SJSA1 (cell line): Measurements from ENCODE around the gene DMRTC2. TPM values are rescaled to one million over a fixed set of nuclear protein-coding genes. Genes with fewer than 3 reads are reported as not detected.
"Not testable (repeated sequence)": the region's sequence is repeated elsewhere in the genome, so short reads cannot be mapped to it uniquely, and the experiment has no call there.

Source experiments
- DNase-seq, 2 experiments: peaks; one replicate each; pipeline ENCODE4 v3.0.0-alpha.2; 2015 to 2020; ENCODE audit warnings: low spot score in 2 of 2, low read depth in 1 of 2
- H3K27ac ChIP-seq: fragments of 250-450 bp; sonication (Bioruptor Pico); 2 replicates; pipeline ENCODE4 v1.5.1; 2020; ENCODE audit warnings: mild to moderate bottlenecking, moderate library complexity
- H3K27me3 ChIP-seq: fragments of 250-450 bp; sonication (Bioruptor Pico); replicated peaks from 2 replicates; pipeline ENCODE4 v1.5.1; 2020; ENCODE audit warnings: mild to moderate bottlenecking, moderate library complexity
- H3K36me3 ChIP-seq: fragments of 250-450 bp; sonication (Bioruptor Pico); 2 replicates; pipeline ENCODE4 v1.5.1; 2020; ENCODE audit warnings: mild to moderate bottlenecking
- H3K4me1 ChIP-seq: fragments of 250-450 bp; sonication (Bioruptor Pico); replicated peaks from 2 replicates; pipeline ENCODE4 v1.6.1; 2021; ENCODE audit warnings: mild to moderate bottlenecking
- H3K4me3 ChIP-seq: fragments of 250-450 bp; sonication (Bioruptor Pico); 2 replicates; pipeline ENCODE4 v1.5.1; 2020; ENCODE audit warnings: mild to moderate bottlenecking
- H3K9me3 ChIP-seq: fragments of 250-450 bp; sonication (Bioruptor Pico); replicated peaks from 2 replicates; pipeline ENCODE4 v1.5.1; 2020; ENCODE audit warnings: mild to moderate bottlenecking
- total RNA-seq: library from RNA; depleted of rRNA; stranded (reverse); fragments of >200 nt; shearing (Covaris generic); gene quantifications from 2 replicates; pipeline ENCODE4 v1.2.3, GENCODE V29; 2014

Gene DMRTC2
- total RNA-seq, 1 experiment from 2014 or later: not detected

DNA sequence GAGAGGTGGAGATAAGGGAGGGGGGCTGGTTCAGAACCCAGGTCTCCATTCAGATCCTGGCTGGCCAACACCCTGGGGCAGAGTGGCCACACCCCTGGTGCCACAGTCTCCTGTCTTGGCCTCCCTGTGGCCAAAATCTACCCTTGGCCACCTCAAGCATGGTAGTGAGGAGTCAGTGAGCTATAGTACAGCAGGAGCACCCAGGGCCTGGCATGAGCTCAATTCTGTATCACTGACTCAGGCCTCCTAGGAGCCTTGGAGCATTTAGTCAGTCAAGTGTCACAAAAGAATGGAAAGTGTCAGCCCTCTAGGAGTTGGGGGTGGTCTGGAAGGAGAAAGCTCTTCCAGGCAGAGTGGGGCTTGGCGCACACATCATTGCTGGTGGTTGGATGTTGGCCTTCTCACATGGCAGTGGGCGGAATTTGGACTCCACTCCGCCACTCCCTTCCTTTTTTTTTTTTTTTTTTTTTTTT is 25.6 kb downstream of the DMRTC2 start:
- no peaks in the 10 kb centered on the region for H3K4me1 ChIP-seq
- no peaks in the 10 kb centered on the region for H3K9me3 ChIP-seq
- DNase-seq: no peak
- H3K27me3 ChIP-seq: no peaks in the 10 kb centered on the region
- H3K27ac ChIP-seq: no peak overlapping the region
- H3K4me3 ChIP-seq: no peak overlapping the region
- H3K36me3 ChIP-seq: peaks cover 82% of the 10 kb centered on the region

DNA sequence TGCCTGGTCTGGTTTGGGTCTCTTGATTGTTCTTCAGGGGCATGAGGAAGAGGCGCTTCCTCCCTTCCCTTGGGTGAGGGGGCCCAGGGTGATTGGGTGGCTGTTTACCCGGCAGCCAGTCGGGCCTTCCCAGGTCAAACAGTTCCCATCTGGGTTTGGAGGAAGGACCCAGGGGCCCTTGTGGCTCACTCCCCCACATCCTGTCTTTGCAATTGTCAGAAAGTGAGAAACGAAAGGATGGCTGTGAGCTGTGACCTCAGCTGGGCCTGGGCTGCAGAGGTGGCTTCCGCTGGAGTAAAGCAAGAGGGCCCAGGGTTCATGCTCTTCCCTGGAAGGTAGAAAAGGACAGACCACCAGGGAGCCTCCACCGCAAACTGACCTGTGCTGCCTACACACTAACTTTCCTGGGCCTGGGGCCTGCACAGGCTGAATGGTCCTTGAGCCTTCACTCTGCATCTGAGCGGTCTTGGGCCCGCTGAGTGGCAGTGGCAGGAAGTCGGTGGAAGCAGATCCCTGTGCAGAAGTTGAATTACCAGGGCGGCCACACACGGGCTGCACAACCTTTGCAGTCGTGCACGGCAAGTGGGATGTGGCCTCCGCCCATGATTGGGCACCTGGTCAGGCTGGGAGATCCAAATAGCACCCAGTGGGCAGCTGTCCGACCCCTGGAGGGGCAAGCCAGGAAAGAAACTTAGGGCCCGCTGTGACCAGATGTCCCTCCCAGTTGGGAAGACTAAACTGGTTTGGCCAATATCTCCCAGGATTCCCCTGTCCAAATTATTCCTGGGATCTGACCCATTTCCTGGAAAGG is 26.9 kb downstream of the DMRTC2 start:
- Histone ChIP-seq H3K36me3 (peaks cover 69% of the 10 kb centered on the region), H3K4me1 (no peaks in the 10 kb centered on the region), H3K27ac (no peak overlapping the region), H3K27me3 (no peaks in the 10 kb centered on the region), H3K9me3 (no peaks in the 10 kb centered on the region), H3K4me3 (no peak overlapping the region)
- no peak for DNase-seq

DNA sequence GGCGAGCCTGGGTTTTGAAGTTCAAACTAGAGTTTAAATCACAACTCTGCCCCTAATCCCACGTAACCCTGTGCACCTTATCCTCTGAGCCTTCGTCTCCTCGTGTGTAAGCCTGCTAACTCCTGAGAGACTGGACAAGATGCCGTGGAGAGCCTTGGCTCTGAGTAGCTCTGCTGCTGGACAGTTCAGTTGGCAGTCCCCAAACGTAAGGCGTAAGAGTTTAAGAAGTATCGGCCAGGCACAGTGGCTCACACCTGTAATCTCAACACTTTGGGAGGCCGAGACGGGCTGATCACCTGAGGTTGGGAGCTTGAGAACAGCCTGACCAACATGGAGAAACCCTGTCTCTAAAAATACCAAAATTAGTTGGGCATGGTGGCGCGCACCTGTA is 27.5 kb downstream of the DMRTC2 start:
- DNase-seq: no peak
- Histone ChIP-seq H3K4me3 (no peak overlapping the region), H3K36me3 (peaks cover 63% of the 10 kb centered on the region), H3K4me1 (no peaks in the 10 kb centered on the region), H3K9me3 (no peaks in the 10 kb centered on the region), H3K27ac (no peak overlapping the region), H3K27me3 (no peaks in the 10 kb centered on the region)

DNA sequence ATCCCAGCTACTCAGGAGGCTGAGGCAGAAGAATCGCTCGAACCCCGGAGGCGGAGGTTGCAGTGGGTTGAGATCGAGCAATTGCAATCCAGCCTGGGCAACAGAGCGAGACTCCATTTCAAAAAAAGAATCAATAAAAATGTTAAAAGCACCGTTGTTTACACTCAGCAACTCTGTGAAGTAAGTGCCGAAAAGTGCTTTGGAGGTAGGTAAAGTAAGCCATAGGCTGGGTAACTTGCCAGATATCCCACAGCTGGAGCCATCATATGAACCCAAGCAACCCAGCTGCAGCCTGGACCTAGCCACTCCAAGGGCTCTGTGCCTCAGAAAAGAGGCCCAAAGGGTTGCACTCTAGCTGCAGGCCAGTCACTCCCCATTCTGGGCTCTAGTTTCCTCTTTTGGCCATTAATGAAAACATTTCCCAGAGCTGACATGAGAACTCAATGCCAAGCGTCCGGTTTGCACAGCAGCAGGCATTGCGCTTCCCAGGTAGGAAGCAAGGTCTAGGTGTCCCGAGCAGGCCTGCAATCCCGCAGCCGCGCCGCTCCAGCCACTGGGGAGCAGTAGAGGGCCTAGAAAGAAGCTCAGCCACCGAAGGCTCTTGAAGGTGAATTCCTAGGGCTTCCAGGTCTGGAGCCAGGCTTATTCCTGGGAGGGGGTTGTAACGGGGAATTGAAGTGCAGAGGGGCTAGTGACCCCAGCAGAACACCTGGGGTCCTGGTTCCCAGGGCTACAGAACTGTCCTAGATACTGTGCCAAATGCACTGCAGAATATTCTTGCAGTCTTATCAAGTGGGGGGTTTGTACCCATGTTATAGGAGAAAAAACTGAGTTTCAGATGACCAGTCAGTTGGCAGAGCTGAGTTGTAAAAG is 28.2 kb downstream of the DMRTC2 start:
- no peak overlapping the region for H3K4me3 ChIP-seq
- H3K27ac ChIP-seq: no peak overlapping the region
- H3K27me3 ChIP-seq: no peaks in the 10 kb centered on the region
- no peaks in the 10 kb centered on the region for H3K4me1 ChIP-seq
- peaks cover 56% of the 10 kb centered on the region for H3K36me3 ChIP-seq
- peak in 1 of 2 experiments; percentile 41 for DNase-seq
- H3K9me3 ChIP-seq: no peaks in the 10 kb centered on the region

DNA sequence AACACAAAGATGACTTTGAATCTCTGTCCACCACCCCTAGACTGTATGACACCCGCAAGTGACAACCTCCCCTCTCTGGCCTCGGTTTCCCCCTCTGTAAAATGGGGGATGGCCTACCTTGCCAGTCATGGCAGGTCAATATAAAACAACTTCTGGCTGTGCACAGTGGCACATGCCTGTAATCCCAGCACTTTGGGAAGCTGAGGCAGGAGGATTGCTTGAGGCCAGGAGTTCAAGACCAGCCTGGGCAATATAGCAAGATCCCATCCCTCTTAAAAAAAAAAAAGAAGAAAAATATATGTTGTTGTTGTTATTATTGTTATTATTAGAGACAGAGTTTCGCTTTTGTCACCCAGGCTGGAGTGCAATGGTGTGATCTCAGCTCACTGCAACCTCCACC is 31.1 kb downstream of the DMRTC2 start:
- H3K4me3 ChIP-seq, H3K4me1 ChIP-seq, DNase-seq, H3K27ac ChIP-seq, H3K9me3 ChIP-seq, H3K27me3 ChIP-seq: not testable (repeated sequence)
- H3K36me3 ChIP-seq: peaks cover 27% of the 10 kb centered on the region

DNA sequence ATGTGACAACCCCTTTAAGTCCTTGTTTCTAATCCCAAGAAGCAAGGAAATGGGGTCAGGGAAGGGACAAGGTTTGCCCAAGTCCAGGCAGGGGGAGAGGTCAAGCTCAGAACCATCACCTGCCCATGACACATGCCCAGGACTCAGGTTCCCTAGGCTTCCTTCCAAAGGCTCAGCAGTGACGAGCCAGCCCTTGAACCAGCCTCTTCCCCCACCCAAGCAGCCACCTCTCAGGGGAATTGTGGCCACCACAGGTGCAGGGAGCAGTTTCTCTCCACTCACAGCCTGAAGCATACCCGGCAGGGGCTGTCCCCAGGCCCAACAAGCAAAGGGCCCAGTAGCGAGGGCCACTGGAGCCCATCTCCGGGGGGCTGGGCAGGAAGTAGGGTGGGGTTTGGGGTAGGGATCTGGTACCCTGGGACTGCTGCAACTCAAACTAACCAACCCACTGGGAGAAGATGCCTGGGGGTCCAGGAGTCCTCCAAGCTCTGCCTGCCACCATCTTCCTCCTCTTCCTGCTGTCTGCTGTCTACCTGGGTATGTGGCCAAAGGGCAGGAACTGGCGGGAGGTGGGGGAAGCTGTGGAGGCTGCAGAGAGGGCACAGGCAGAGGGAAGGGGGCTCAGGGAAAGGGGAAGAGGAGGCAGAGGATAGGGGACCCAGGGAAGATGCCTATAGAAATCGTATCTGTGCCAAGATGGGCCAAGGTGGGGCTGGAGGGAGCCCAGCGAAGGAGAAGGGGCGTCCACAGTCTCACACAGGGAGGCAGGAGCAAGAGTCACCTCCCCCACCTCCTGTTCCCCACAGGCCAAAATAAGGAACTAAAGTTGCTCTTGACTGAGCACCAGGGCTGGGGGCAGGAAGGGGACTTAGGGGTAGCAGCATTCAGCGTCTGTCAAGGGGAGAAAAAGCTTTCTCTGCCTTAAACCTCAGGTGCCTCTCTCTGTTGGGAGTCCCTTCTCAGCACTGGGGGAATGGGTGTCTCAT is 32.3 kb downstream of the DMRTC2 start, which contains the start of gene CD79A:
CD79A (plus strand) TSS at position 433 of the 986 bp plus-strand sequence; CDS start at position 459, 26 bp downstream.
- H3K36me3 ChIP-seq: peaks cover 15% of the 10 kb centered on the region
- no peaks in the 10 kb centered on the region for H3K9me3 ChIP-seq
- no peak within 1 kb of the TSS for H3K4me3 ChIP-seq
- H3K27ac ChIP-seq: no peak within 1 kb of the TSS
- H3K4me1 ChIP-seq: no peaks in the 10 kb centered on the region
- DNase-seq: no peak
- H3K27me3 ChIP-seq: no peaks in the 10 kb centered on the region

DNA sequence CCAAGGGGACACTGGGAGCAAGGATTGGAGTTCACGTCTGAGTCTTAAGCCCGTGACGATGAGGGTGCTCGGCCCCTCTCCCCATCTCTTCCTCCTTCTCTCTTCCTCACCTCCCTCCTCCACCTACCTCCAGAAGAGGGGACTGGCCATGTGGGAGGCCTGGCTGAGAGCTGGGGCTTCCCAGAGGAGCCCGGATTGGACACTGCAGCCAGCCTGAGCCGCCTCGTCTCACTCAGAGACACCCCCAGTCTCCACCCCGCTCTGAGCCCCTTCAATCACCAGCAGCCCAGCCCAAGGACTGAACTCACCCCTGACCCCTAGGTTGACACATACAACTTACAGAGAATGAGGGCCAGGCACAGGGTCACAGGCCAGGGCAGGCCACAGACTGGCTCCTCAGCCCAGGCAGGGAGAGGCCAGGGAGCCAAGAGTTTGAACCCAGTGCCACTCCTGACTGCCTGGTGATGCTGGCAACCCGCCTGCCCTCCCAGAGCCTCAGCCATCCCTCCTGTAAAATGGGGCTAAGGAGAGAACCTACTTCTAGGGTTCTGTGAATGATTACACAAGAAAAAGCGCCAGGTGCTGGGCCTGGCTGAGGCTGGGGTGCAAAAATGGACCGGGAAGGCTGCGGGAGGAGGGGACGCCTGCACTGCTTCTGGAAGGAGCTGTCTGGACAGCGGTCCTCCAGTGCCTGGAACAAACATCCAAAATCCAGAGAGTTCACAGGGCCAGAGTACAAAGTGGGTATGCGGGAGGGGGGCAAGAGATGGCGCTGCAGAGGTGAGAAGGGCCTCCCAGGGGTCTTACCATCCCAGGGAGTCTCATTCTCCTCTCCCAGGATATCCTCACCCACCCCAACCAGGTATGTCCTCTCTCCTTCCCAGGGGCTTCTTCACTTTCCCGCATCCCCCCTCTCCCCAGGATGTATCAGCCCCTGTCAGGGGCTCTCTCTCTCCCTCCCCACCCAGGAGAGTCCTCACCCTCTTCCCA is 33.4 kb downstream of the DMRTC2 start:
- DNase-seq: no peak
- H3K36me3 ChIP-seq: peaks cover 6% of the 10 kb centered on the region
- H3K4me3 ChIP-seq: no peak overlapping the region
- H3K9me3 ChIP-seq: no peaks in the 10 kb centered on the region
- H3K27ac ChIP-seq: no peak overlapping the region
- no peaks in the 10 kb centered on the region for H3K27me3 ChIP-seq
- H3K4me1 ChIP-seq: peaks cover 4% of the 10 kb centered on the region; the same call in 1 of the 2 replicates

DNA sequence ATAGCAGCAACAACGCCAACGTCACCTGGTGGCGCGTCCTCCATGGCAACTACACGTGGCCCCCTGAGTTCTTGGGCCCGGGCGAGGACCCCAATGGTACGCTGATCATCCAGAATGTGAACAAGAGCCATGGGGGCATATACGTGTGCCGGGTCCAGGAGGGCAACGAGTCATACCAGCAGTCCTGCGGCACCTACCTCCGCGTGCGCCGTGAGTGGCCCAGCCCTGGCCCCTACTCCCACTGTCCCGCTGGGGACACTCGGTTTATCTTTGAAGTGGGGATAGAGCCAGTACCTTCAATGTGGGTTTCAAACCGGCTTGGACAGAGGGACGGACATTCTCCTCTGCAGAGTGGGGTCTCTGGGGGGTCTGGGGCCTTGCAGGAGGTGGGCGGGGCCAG is 34.2 kb downstream of the DMRTC2 start:
- Histone ChIP-seq H3K36me3 (peaks cover 4% of the 10 kb centered on the region; the same call in 1 of the 2 replicates), H3K4me3 (no peak overlapping the region), H3K27ac (no peak overlapping the region), H3K9me3 (no peaks in the 10 kb centered on the region), H3K27me3 (no peaks in the 10 kb centered on the region), H3K4me1 (peaks cover 4% of the 10 kb centered on the region; the same call in 1 of the 2 replicates)
- no peak for DNase-seq

DNA sequence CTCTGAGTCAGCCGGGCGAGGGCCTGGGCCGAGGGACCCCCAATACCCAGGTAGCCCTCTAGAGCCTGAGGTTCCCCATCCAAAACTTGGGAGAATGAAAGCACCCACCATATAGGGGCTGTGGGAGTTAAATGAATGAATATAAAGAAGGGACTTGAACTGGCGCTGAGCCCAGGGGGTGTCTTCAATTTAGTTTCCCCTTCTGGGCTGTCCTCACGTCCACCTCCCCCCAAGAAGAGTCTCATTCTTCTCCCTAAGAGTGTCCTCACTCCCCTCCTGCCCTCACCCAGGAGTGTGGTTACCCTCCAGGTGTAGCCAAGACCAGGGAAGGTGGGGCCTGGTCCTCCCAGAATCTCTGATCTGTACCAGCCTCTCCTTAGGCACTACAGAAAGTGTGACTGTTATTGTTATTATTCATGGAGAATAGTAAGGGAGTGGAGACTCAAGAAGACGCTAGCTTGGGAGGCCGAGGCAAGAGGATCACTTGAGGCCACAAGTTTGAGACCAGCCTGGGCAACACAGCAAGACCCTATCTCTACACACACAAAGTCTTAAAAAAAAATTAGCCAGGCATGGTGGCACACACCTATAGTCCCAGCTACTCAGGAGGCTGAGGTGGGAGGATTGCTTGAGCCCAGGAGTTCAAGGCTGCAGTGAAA is 35.0 kb downstream of the DMRTC2 start:
- Histone ChIP-seq H3K27ac (no peak overlapping the region), H3K9me3 (no peaks in the 10 kb centered on the region), H3K36me3 (peaks cover 7% of the 10 kb centered on the region; the same call in 1 of the 2 replicates), H3K4me1 (peaks cover 7% of the 10 kb centered on the region), H3K4me3 (no peak overlapping the region), H3K27me3 (no peaks in the 10 kb centered on the region)
- DNase-seq: no peak

DNA sequence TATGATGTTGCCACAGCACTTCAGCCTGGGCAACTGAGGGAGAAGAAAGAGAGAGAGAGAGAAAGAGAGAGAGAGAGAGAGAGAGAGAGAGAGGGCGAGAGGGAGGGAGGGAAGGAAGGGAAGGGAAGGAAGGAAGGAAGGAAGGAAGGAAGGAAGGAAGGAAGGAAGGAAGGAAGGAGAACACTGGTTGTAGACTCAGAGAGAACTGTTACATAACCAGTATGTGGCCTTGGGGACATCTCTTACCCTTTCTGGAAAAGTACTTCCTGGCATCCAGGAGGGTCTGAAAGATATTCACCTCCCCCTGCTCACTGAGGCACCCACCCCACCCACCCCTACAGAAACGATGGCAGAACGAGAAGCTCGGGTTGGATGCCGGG is 35.5 kb downstream of the DMRTC2 start:
- Histone ChIP-seq H3K27me3 (no peaks in the 10 kb centered on the region), H3K9me3 (no peaks in the 10 kb centered on the region), H3K4me3 (no peak overlapping the region), H3K36me3 (peaks cover 7% of the 10 kb centered on the region; the same call in 1 of the 2 replicates), H3K4me1 (peaks cover 9% of the 10 kb centered on the region), H3K27ac (no peak overlapping the region)
- no peak for DNase-seq

DNA sequence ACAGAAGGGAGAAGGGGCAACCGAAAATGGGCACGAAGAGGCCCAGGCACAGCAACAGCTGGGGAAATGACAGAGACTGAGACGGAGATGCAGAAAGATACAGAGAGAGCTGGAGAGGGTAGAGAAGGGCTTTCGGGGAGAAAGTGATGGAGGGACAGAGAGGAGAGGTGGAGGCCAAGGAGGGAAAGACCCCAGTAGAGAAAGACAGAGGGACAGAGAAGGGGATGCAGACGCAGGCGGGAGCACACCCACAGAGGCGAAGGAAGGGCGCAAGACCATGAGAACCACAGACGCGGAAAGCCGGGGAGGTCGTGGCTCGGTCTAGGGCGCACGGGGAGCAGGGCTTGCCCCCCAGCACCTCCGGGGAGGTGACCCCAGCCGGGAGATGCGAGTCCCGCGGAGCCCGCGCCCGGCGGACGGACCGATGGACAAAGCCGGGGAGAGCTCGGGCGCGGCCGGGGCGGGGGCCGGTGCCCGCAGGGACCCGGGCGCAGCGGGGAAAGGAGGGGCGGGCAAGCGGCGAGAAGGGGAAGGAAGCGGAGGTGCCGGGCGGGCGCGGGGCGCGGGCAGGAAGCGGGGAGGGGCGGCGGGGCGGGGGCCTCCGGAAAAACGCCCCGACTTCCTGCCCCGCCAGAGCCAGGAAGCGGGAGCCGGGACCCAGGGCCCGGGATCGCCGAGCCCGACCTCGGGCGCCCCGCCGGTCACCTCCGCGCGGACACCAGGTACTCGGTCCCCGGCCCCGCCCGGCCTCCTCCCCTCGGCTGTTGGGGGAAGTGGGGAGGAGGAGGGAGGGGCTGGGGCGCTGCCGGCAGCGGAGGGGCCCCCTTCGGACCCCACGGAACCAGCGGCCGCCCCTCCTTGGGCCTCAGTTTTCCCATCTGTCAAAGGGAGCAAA is 38.0 kb downstream of the DMRTC2 start, which contains the start of gene ARHGEF1:
ARHGEF1 (plus strand) TSS at position 617 of the 895 bp plus-strand sequence. CDS start 4,899 bp downstream, outside the sequence.
- Histone ChIP-seq H3K27ac (0 out of 2 replicates have a peak within 1 kb of the TSS, but pooled peaks have one; percentile 12), H3K4me3 (peak within 1 kb of the TSS; percentile 72), H3K36me3 (peaks cover 18% of the 10 kb centered on the region), H3K27me3 (no peaks in the 10 kb centered on the region), H3K9me3 (no peaks in the 10 kb centered on the region), H3K4me1 (peaks cover 9% of the 10 kb centered on the region)
- DNase-seq: peak in 1 of 2 experiments; percentile 60
